PFSK-1 (cell line): ENCODE measurements around the gene CXCL9.

Source experiments
- FOXP2 ChIP-seq: optimal IDR thresholded peaks from 2 replicates; pipeline ENCODE3; 2011; ENCODE audit warnings: borderline replicate concordance, control low read depth, inconsistent platforms; ENCODE audit not compliant: insufficient read depth; ENCODE audit errors: extremely low read length, extremely low read depth
- POLR2AphosphoS5 ChIP-seq: IDR thresholded peaks from 2 replicates; pipeline ENCODE4 v1.6.1; 2012; ENCODE audit warnings: low read depth, mild to moderate bottlenecking, control low read depth, low read length, moderate library complexity
- SIN3A ChIP-seq: IDR thresholded peaks from 2 replicates; pipeline ENCODE4 v1.6.1; 2012; ENCODE audit warnings: mild to moderate bottlenecking, low read length, moderate library complexity, borderline replicate concordance; ENCODE audit not compliant: insufficient read depth
- TAF1 ChIP-seq: IDR thresholded peaks from 2 replicates; pipeline ENCODE4 v1.6.1; 2012; ENCODE audit warnings: low read length, control low read depth, borderline replicate concordance; ENCODE audit not compliant: insufficient read depth
- TF ChIP-seq, protein P1 (sequence below), 2 experiments: IDR thresholded peaks; 2 replicates each; pipeline versions ENCODE4 v1.6.1 to v1.8.0; 2011 to 2012; ENCODE audit warnings: low read depth in 2 of 2, low read length in 2 of 2, control low read depth in 1 of 2, inconsistent platforms in 1 of 2, mild to moderate bottlenecking in 1 of 2, moderate library complexity in 1 of 2; ENCODE audit not compliant: insufficient read depth in 1 of 2

CXCL9 gene

GRCh38 chr4:75997946-75998345 lies 9.4 kb downstream of the CXCL9 start:
- TF ChIP-seq TAF1 (no peak), FOXP2 (no peak), POLR2AphosphoS5 (no peak), SIN3A (no peak)
- TF ChIP-seq, protein P1, sequence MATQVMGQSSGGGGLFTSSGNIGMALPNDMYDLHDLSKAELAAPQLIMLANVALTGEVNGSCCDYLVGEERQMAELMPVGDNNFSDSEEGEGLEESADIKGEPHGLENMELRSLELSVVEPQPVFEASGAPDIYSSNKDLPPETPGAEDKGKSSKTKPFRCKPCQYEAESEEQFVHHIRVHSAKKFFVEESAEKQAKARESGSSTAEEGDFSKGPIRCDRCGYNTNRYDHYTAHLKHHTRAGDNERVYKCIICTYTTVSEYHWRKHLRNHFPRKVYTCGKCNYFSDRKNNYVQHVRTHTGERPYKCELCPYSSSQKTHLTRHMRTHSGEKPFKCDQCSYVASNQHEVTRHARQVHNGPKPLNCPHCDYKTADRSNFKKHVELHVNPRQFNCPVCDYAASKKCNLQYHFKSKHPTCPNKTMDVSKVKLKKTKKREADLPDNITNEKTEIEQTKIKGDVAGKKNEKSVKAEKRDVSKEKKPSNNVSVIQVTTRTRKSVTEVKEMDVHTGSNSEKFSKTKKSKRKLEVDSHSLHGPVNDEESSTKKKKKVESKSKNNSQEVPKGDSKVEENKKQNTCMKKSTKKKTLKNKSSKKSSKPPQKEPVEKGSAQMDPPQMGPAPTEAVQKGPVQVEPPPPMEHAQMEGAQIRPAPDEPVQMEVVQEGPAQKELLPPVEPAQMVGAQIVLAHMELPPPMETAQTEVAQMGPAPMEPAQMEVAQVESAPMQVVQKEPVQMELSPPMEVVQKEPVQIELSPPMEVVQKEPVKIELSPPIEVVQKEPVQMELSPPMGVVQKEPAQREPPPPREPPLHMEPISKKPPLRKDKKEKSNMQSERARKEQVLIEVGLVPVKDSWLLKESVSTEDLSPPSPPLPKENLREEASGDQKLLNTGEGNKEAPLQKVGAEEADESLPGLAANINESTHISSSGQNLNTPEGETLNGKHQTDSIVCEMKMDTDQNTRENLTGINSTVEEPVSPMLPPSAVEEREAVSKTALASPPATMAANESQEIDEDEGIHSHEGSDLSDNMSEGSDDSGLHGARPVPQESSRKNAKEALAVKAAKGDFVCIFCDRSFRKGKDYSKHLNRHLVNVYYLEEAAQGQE (IDR thresholded peaks at IDR 0.05; ENCODE audit: insufficient read depth in 1 of 2, low read depth in 2 of 2, low read length in 2 of 2): no peak

- TF ChIP-seq FOXP2 (no peak), SIN3A (no peak), TAF1 (no peak), POLR2AphosphoS5 (no peak)
- TF ChIP-seq, protein P1 (IDR thresholded peaks at IDR 0.05; ENCODE audit: insufficient read depth in 1 of 2, low read depth in 2 of 2, low read length in 2 of 2): no peak
Observed at GRCh38 chr4:75997081-75997480, 10.2 kb downstream of the CXCL9 start.

GRCh38 chr4:75995727-75996126 lies 11.6 kb downstream of the CXCL9 start:
- TF ChIP-seq, protein P1 (IDR thresholded peaks at IDR 0.05; ENCODE audit: insufficient read depth in 1 of 2, low read depth in 2 of 2, low read length in 2 of 2): no peak
- TF ChIP-seq POLR2AphosphoS5: no peak
- TF ChIP-seq TAF1: no peak
- no peak for TF ChIP-seq FOXP2
- no peak for TF ChIP-seq SIN3A

DNA sequence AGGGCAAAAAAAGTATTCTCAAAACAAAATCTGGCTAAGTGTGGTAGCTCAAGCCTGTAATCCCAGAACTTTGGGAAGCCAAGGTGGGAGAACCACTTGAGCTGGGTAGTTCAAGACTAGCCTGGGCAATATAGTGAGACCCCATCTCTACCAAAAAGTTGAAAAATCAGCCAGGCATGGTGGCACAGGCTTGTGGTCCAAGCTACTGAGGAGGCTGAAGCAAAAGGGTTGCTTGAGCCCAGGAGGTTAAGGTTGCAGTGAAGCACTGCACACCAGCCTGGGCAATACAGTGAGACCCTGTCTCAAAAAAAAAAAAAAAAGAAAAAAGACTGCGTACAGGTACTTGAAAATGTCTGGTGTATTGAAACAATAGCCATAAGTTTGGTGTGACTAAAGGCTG lies 14.8 kb downstream of the CXCL9 start:
- TF ChIP-seq POLR2AphosphoS5: no peak
- no peak for TF ChIP-seq FOXP2

DNA sequence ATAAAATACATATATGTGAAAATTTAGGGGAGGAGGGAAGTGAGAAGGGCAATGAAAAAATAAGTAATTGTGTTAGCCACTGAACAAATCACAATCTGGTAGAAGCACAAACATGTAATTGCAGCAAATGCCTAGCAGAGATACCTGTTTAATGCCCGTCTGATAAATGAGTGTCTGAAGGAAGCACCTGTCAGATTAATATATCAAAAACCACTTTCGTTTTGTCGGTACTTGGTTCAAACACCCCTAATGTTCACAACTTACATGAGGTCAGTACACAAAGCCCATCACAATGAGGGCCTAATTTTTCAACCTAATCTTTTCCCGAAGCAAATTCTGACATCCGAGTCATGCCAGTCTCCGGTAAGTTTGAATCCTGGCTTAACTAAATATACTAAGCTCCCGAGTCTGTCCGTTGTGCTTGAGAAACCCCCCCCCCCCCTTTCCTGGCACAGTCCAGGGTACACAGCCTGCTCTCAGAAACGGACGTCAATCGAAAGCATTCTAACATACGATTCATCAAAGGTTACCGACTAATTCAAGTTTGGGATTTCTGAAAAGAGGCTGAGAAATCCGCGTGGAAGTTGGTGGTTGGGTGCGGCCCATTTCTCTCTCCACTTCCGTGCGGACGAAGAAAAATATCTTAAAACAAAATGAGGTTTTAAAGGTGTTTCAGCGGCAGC lies 17.3 kb downstream of the CXCL9 start:
- TF ChIP-seq POLR2AphosphoS5: no peak
- no peak for TF ChIP-seq TAF1
- no peak for TF ChIP-seq FOXP2
- TF ChIP-seq, protein P1 (IDR thresholded peaks at IDR 0.05; ENCODE audit: insufficient read depth in 1 of 2, low read depth in 2 of 2, low read length in 2 of 2): no peak
- no peak for TF ChIP-seq SIN3A
